K562 (cell line): Measurements from ENCODE around the gene SPATA21. TPM values are rescaled to one million over a fixed set of nuclear protein-coding genes. Genes with fewer than 3 reads are reported as not detected.

Experiments
- ATAC-seq: fragments of 200-7000 bp; cut with Tn5 transposase; 3 replicates; pipeline ENCODE4 v1.9.1; 2020; ENCODE audit warnings: moderate library complexity
- BruUV-seq: library from RNA; stranded (reverse); fragments of 400-500 nt; replicated peaks from 2 replicates; lab custom pipeline; 2021; lab: Mats Ljungman, UMichigan
- CTCF ChIA-PET: fragments of 300-600 bp; formaldehyde crosslinking; extraction: SDS; loops from one replicate; lab custom pipeline; 2021; ENCODE audit warnings: low intra/inter-chr PET ratio; lab: Yijun Ruan, JAX
- POLR2A ChIA-PET: fragments of 300-600, 350-650 bp; sonication (Branson Sonifier 250); formaldehyde crosslinking; extraction: SDS; loops from one replicate; lab custom pipeline; 2021; ENCODE audit warnings: antibody characterized with exemption, inconsistent platforms; lab: Yijun Ruan, JAX
- DNase-seq, 4 experiments: peaks; one replicate each; pipeline versions ENCODE4 v3.0.0 to v3.0.0-alpha.2; 2011 to 2018; ENCODE audit warnings: low spot score in 3 of 4, mixed read lengths in 3 of 4; ENCODE audit errors: extremely low read depth in 1 of 4
- FAIRE-seq: peaks from 2 replicates; lab custom pipeline; 2011; peaks lifted over from hg19 to GRCh38; lab: Jason Lieb, UNC
- H2AFZ ChIP-seq: 2 replicates; pipeline ENCODE4 v1.6.0; 2011; ENCODE audit warnings: low read depth, low read length, control low read depth, inconsistent platforms
- H3K27ac ChIP-seq: fragments of 200-600 bp; 3 replicates; pipeline ENCODE4 v1.8.0; 2011; ENCODE audit warnings: low read depth, mild to moderate bottlenecking, control low read depth, inconsistent platforms, low read length, moderate library complexity, mixed read lengths; ENCODE audit errors: extremely low read depth
- H3K27me3 ChIP-seq, 2 experiments: fragments of 300-600 bp in 1 of 2; 2 replicates in 1 of 2; 3 replicates in 1 of 2; pipeline versions ENCODE4 v1.6.0 to v1.8.0; 2011; ENCODE audit warnings: inconsistent platforms in 2 of 2, low read length in 2 of 2, mild to moderate bottlenecking in 1 of 2, mixed read lengths in 1 of 2, moderate library complexity in 1 of 2; ENCODE audit not compliant: control insufficient read depth in 2 of 2, insufficient read depth in 2 of 2
- H3K36me3 ChIP-seq: fragments of 300-600 bp; 3 replicates; pipeline ENCODE4 v1.8.0; 2011; ENCODE audit warnings: mild to moderate bottlenecking, low read length, inconsistent platforms; ENCODE audit not compliant: control insufficient read depth, insufficient read depth
- H3K4me1 ChIP-seq, 2 experiments: fragments of 200-600 bp in 1 of 2; replicated peaks in 1 of 2; 2 replicates in 1 of 2; 3 replicates in 1 of 2; pipeline versions ENCODE4 v1.5.1 to v1.8.0; 2011; ENCODE audit warnings: inconsistent platforms in 2 of 2, low read length in 2 of 2, mild to moderate bottlenecking in 1 of 2, mixed read lengths in 1 of 2, moderate library complexity in 1 of 2; ENCODE audit not compliant: control insufficient read depth in 2 of 2, insufficient read depth in 2 of 2
- H3K4me2 ChIP-seq: 2 replicates; pipeline ENCODE4 v1.6.1; 2011; ENCODE audit warnings: low read length, control low read depth, inconsistent platforms, mixed read lengths; ENCODE audit not compliant: insufficient read depth
- H3K4me3 ChIP-seq: fragments of 200-600 bp; sonication (generic), shearing (Covaris generic); 2 replicates; pipeline ENCODE4 v1.5.1; 2016; ENCODE audit warnings: control low read depth, inconsistent platforms
- H3K79me2 ChIP-seq: fragments of 200-600 bp; 3 replicates; pipeline ENCODE4 v1.8.0; 2011; ENCODE audit warnings: low read length, inconsistent platforms; ENCODE audit not compliant: control insufficient read depth, insufficient read depth
- H3K9ac ChIP-seq, 2 experiments: 2 replicates each; pipeline versions ENCODE4 v1.6.0 to v1.6.1; 2011; ENCODE audit warnings: low read depth in 2 of 2, low read length in 2 of 2, control low read depth in 1 of 2, inconsistent platforms in 1 of 2, mild to moderate bottlenecking in 1 of 2, mixed read lengths in 1 of 2; ENCODE audit not compliant: insufficient read depth in 1 of 2
- H3K9me1 ChIP-seq: one replicate; pipeline ENCODE4 v1.6.0; 2011; ENCODE audit warnings: inconsistent platforms, mild to moderate bottlenecking, low read length, moderate library complexity; ENCODE audit not compliant: control insufficient read depth, insufficient read depth
- H3K9me3 ChIP-seq: replicated peaks from 2 replicates; pipeline ENCODE4 v1.5.1; 2011; ENCODE audit warnings: low read depth, low read length, inconsistent platforms; ENCODE audit not compliant: control insufficient read depth, insufficient read depth
- H4K20me1 ChIP-seq: replicated peaks from 2 replicates; pipeline ENCODE4 v1.6.1; 2011; ENCODE audit warnings: low read length, inconsistent platforms, mixed read lengths; ENCODE audit not compliant: control insufficient read depth, insufficient read depth
- ATF1 ChIP-seq, 2 experiments: fragments of 450-650 bp in 1 of 2; IDR thresholded peaks; 2 replicates each; pipeline ENCODE4 v1.6.1; 2016; ENCODE audit warnings: missing compliant biosample characterization in 1 of 2, missing genetic modification characterization in 1 of 2
- ESRRA ChIP-seq: fragments of 450-650 bp; IDR thresholded peaks from 2 replicates; pipeline ENCODE4 v1.6.1; 2014; ENCODE audit warnings: low read depth, mild to moderate bottlenecking, moderate library complexity, borderline replicate concordance
- MTA3 ChIP-seq: fragments of 450-650 bp; formaldehyde crosslinking; IDR thresholded peaks from 2 replicates; pipeline ENCODE4 v1.6.1; 2017; ENCODE audit warnings: mild to moderate bottlenecking, borderline replicate concordance
- ZC3H11A ChIP-seq: IDR thresholded peaks from 2 replicates; pipeline ENCODE4 v1.6.1; 2012; ENCODE audit warnings: low read depth, low read length, improper control_type of control experiment
- WGBS: fragments of 100-300 bp; shearing (Covaris generic); methylation state at CpG from one replicate; pipeline ENCODE4 v1.1.6; 2016; ENCODE audit warnings: low coverage, mixed read lengths; ENCODE audit not compliant: insufficient coverage; ENCODE audit errors: missing lambda C conversion rate; 5-methylcytosine and 5-hydroxymethylcytosine counted together
- in situ Hi-C: fragments of 300-500 bp; cut with MboI; formaldehyde crosslinking; loops from 4 replicates; pipeline ENCODE4 v1.15.0; 2018; ENCODE audit warnings: inconsistent platforms, mixed read lengths
- intact Hi-C: fragments of 100-400 bp; cut with micrococcal nuclease; formaldehyde crosslinking; loops from 2 replicates; pipeline ENCODE4 v1.14.2; 2022
- polyA plus RNA-seq, 8 experiments: library from polyadenylated mRNA; depleted of rRNA in 4 of 8; stranded (reverse) in 5 of 8; unstranded in 3 of 8; fragments of >200 nt; fragmentation: Nextera tagmentation in 2 of 8; fragmentation: Illumina TruSeq in 1 of 8; extraction: Ambion mirVana in 2 of 8; extraction: Trizol in 1 of 8; gene quantifications; 2 replicates each; pipeline versions ENCODE4 v1.2.1 to v1.2.3, GENCODE V29; 2011 to 2014; ENCODE audit warnings: inconsistent platforms in 1 of 8, missing spikeins in 1 of 8
- total RNA-seq, 7 experiments: library from RNA; depleted of rRNA in 6 of 7; stranded (reverse); fragments of >200 nt in 6 of 7; fragmentation: Illumina TruSeq in 2 of 7; extraction: Trizol in 2 of 7; gene quantifications; 2 replicates each; pipeline versions ENCODE4 v1.2.1 to v1.2.3, GENCODE V29; 2011 to 2021; ENCODE audit warnings: low replicate concordance in 1 of 7
- TF ChIP-seq, protein P1 (sequence below): IDR thresholded peaks from 2 replicates; pipeline ENCODE4 v1.6.1; 2014; ENCODE audit warnings: antibody characterized with exemption
- TF ChIP-seq, protein P2 (sequence below): sonication (generic); IDR thresholded peaks from 2 replicates; pipeline ENCODE4 v1.6.1; 2016

Gene SPATA21
- total and polyA plus RNA-seq, 9 of the 15 experiments (the other 6 are each of a cell fraction or from before 2014, with no cell fraction given), result 0.10 to 0.36 (median 0.13) TPM; not detected in 3

DNA sequence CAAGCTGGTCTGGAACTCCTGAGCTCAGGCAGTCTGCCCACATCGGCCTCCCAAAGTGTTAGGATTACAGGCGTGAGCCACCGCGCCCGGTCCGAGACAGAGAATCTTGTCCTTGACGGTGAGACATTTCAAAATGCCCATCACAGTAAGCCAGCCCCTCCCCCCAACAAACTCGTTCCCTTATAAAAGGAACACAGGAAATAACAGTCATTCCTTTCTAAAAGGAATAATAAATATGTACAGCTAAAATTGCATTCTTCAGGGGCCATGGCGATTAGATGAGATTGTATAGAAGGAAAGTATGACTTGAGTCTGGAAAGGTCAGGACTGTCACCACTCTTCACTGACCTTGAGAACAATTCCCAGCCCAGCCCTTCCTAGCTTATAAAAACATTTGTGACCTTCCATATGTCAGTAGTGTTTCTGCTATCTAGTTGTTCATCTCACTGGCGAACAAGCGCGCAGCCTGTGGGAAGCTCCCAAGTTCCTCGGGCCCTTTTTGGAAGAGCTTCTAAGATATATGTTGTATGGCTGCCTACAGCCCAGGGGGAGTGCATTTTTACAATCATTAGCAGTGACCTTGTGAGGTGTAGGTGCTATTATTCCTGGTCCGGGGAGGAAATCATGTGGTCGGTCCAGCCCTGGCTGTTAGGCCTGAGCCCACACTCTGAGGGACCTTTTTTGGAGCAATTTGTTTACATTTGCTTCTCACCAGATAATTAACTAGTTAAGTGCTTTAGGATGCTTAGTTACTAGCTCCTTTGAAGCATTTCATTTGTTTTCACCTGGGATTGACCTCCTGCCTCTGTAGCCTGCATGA is 61.5 kb downstream of the SPATA21 start:
- FAIRE-seq (no peak), DNase-seq (peak in 1 of 4 experiments; percentile 8), ATAC-seq (peak; percentile 14; the same call in 1 of the 3 replicates)
- no peaks in the 10 kb centered on the region for H3K9me3 ChIP-seq
- in situ Hi-C loops, result no loop called here
- H3K27me3 ChIP-seq, result no peaks in the 10 kb centered on the region
- peaks cover 47% of the 10 kb centered on the region for H4K20me1 ChIP-seq
- intact Hi-C loops, result no loop called here
- peak overlapping the region in 1 of 2 experiments; percentile 72; a peak in 1 of 4 replicates for H3K9ac ChIP-seq
- peak overlapping the region; percentile 18; the same call in 1 of the 3 replicates for H3K27ac ChIP-seq
- TF ChIP-seq, protein P1, sequence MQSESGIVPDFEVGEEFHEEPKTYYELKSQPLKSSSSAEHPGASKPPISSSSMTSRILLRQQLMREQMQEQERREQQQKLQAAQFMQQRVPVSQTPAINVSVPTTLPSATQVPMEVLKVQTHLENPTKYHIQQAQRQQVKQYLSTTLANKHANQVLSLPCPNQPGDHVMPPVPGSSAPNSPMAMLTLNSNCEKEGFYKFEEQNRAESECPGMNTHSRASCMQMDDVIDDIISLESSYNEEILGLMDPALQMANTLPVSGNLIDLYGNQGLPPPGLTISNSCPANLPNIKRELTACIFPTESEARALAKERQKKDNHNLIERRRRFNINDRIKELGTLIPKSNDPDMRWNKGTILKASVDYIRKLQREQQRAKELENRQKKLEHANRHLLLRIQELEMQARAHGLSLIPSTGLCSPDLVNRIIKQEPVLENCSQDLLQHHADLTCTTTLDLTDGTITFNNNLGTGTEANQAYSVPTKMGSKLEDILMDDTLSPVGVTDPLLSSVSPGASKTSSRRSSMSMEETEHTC, result no peak
- no peak for TF ChIP-seq ZC3H11A
- TF ChIP-seq MTA3, result 0 out of 2 replicates have a peak, but pooled peaks have one; percentile 3
- TF ChIP-seq ATF1 (CRISPR knock-in tag; IDR thresholded peaks at IDR 0.05), result no peak
- no peak for TF ChIP-seq ATF1 (tag; IDR thresholded peaks at IDR 0.05)
- TF ChIP-seq ESRRA, result peak; percentile 94
- TF ChIP-seq, protein P2, sequence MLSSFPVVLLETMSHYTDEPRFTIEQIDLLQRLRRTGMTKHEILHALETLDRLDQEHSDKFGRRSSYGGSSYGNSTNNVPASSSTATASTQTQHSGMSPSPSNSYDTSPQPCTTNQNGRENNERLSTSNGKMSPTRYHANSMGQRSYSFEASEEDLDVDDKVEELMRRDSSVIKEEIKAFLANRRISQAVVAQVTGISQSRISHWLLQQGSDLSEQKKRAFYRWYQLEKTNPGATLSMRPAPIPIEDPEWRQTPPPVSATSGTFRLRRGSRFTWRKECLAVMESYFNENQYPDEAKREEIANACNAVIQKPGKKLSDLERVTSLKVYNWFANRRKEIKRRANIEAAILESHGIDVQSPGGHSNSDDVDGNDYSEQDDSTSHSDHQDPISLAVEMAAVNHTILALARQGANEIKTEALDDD, result peak; percentile 63
- peaks cover 22 to 24% of the 10 kb centered on the region in 2 experiments for H3K4me1 ChIP-seq
- H3K4me3 ChIP-seq, result no peak overlapping the region
- H3K36me3 ChIP-seq, result peaks cover 37% of the 10 kb centered on the region; the same call in 2 of the 3 replicates
- H3K4me2 ChIP-seq, result no peak overlapping the region
- BruUV-seq, result no TSS peak
- WGBS, result 65% methylated on average over 15 of the region's 15 CpGs
- POLR2A ChIA-PET, result interaction anchor here (0.6 to 4.1 kb wide), 13 partner anchors 8 to 268 kb away, joined by 3 to 18 read pairs (median 3); partner anchors contain the start of gene SZRD1
- peaks cover 96% of the 10 kb centered on the region for H3K79me2 ChIP-seq
- H3K9me1 ChIP-seq, result peaks cover 3% of the 10 kb centered on the region
- CTCF ChIA-PET, result no interaction called here
- H2AFZ ChIP-seq, result no peak overlapping the region
